DOHH2 (cell line): ENCODE data around the gene NAT14.

Experiments used
- H3F3A ChIP-seq: fragments of 200-600 bp; sonication (generic), shearing (Covaris generic); 2 replicates; pipeline ENCODE4 v1.6.0; 2016; ENCODE audit warnings: antibody characterized with exemption, mild to moderate bottlenecking; ENCODE audit not compliant: control insufficient read depth, insufficient read depth
- H3K27ac ChIP-seq: fragments of 200-600 bp; sonication (generic); 2 replicates; pipeline ENCODE4 v1.5.1; 2014; ENCODE audit warnings: low read depth, mild to moderate bottlenecking, low read length, moderate library complexity
- H3K27me3 ChIP-seq: fragments of 200-600 bp; sonication (generic); 2 replicates; pipeline ENCODE4 v1.6.1; 2014; ENCODE audit warnings: mild to moderate bottlenecking, low read length, mixed read lengths; ENCODE audit not compliant: control insufficient read depth
- H3K36me3 ChIP-seq: fragments of 200-600 bp; sonication (generic); 2 replicates; pipeline ENCODE4 v1.6.1; 2014; ENCODE audit warnings: mild to moderate bottlenecking, low read length, moderate library complexity, mixed read lengths; ENCODE audit not compliant: control insufficient read depth
- H3K4me1 ChIP-seq: fragments of 200-600 bp; sonication (generic); 2 replicates; pipeline ENCODE4 v1.6.1; 2014; ENCODE audit warnings: mild to moderate bottlenecking, low read length, mixed read lengths; ENCODE audit not compliant: control insufficient read depth
- H3K4me2 ChIP-seq: fragments of 200-600 bp; sonication (generic); 2 replicates; pipeline ENCODE4 v1.6.0; 2014; ENCODE audit warnings: mild to moderate bottlenecking, low read length, moderate library complexity
- H3K4me3 ChIP-seq: fragments of 200-600 bp; sonication (generic); 2 replicates; pipeline ENCODE4 v1.5.1; 2014; ENCODE audit warnings: mild to moderate bottlenecking, low read length, mixed read lengths
- H3K79me2 ChIP-seq: fragments of 200-600 bp; sonication (generic); 2 replicates; pipeline ENCODE4 v1.6.1; 2014; ENCODE audit warnings: mild to moderate bottlenecking, low read length, mixed read lengths; ENCODE audit not compliant: control insufficient read depth
- H3K9me2 ChIP-seq: fragments of 200-600 bp; sonication (generic); replicated peaks from 2 replicates; pipeline ENCODE4 v1.6.1; 2014; ENCODE audit warnings: mild to moderate bottlenecking, low read length, mixed read lengths; ENCODE audit not compliant: control insufficient read depth
- H3K9me3 ChIP-seq: fragments of 200-600 bp; sonication (generic); 2 replicates; pipeline ENCODE4 v1.6.1; 2014; ENCODE audit warnings: antibody characterized with exemption, low read length, mixed read lengths; ENCODE audit not compliant: control insufficient read depth, insufficient read depth
- H4K20me1 ChIP-seq: fragments of 200-600 bp; sonication (generic); 2 replicates; pipeline ENCODE4 v1.6.0; 2014; ENCODE audit warnings: low read depth, mild to moderate bottlenecking, antibody characterized with exemption, low read length, moderate library complexity; ENCODE audit not compliant: control insufficient read depth, insufficient read depth
- EZH2phosphoT487 ChIP-seq: fragments of 200-600 bp; sonication (generic); IDR thresholded peaks from 2 replicates; pipeline ENCODE4 v1.6.1; 2017; ENCODE audit warnings: borderline replicate concordance, mild to moderate bottlenecking, antibody characterized with exemption, low read length, moderate library complexity, mixed read lengths
- TF ChIP-seq, protein P1 (sequence below): fragments of 200-600 bp; sonication (generic); IDR thresholded peaks from one replicate; pipeline ENCODE4 v1.5.1; 2014; ENCODE audit warnings: antibody characterized with exemption, mild to moderate bottlenecking, low read depth, low read length; ENCODE audit not compliant: poor library complexity, severe bottlenecking

The NAT14 gene

DNA sequence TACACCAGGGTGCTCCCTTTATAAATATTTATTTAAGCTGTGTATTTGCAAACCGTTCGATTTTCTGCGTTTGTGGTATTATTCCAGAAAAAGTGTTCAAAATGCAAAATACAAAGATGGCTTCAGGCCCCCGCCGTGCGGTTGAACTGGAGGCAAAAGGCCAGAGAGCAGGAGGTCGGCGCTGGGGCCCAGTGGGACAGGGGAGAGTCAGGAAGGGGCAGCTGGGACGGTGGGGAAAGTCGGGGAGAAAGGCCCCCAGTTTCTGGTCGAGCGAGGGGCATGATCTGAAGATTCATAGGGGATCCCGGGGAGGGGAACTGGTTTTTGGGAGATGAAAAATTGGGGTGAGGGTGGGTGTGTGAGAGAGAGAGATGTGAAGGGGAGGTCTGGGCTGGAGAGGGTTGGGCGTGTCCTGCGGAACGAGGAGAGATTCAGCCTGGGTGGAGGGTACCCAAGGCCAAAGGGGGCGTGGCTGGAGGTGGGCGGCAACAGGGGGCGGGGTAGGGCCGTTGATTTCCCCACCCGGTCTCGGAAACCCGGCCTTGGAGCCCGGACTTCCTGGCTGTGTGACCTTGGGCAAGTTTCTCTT, 24.2 kb upstream of the NAT14 start:
- no peak for TF ChIP-seq EZH2phosphoT487
- TF ChIP-seq, protein P1, sequence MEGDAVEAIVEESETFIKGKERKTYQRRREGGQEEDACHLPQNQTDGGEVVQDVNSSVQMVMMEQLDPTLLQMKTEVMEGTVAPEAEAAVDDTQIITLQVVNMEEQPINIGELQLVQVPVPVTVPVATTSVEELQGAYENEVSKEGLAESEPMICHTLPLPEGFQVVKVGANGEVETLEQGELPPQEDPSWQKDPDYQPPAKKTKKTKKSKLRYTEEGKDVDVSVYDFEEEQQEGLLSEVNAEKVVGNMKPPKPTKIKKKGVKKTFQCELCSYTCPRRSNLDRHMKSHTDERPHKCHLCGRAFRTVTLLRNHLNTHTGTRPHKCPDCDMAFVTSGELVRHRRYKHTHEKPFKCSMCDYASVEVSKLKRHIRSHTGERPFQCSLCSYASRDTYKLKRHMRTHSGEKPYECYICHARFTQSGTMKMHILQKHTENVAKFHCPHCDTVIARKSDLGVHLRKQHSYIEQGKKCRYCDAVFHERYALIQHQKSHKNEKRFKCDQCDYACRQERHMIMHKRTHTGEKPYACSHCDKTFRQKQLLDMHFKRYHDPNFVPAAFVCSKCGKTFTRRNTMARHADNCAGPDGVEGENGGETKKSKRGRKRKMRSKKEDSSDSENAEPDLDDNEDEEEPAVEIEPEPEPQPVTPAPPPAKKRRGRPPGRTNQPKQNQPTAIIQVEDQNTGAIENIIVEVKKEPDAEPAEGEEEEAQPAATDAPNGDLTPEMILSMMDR, result no peak
- Histone ChIP-seq H3F3A (peaks cover 11% of the 10 kb centered on the region), H3K27me3 (no peaks in the 10 kb centered on the region), H3K79me2 (peaks cover 16% of the 10 kb centered on the region), H3K27ac (peak overlapping the region; percentile 51), H4K20me1 (0 out of 2 replicates have a peak, but pooled peaks cover 3% of the 10 kb centered on the region), H3K9me3 (no peaks in the 10 kb centered on the region), H3K4me3 (peak overlapping the region; percentile 93), H3K36me3 (no peaks in the 10 kb centered on the region), H3K9me2 (no peaks in the 10 kb centered on the region), H3K4me2 (peak overlapping the region; percentile 98), H3K4me1 (peaks cover 18% of the 10 kb centered on the region)

DNA sequence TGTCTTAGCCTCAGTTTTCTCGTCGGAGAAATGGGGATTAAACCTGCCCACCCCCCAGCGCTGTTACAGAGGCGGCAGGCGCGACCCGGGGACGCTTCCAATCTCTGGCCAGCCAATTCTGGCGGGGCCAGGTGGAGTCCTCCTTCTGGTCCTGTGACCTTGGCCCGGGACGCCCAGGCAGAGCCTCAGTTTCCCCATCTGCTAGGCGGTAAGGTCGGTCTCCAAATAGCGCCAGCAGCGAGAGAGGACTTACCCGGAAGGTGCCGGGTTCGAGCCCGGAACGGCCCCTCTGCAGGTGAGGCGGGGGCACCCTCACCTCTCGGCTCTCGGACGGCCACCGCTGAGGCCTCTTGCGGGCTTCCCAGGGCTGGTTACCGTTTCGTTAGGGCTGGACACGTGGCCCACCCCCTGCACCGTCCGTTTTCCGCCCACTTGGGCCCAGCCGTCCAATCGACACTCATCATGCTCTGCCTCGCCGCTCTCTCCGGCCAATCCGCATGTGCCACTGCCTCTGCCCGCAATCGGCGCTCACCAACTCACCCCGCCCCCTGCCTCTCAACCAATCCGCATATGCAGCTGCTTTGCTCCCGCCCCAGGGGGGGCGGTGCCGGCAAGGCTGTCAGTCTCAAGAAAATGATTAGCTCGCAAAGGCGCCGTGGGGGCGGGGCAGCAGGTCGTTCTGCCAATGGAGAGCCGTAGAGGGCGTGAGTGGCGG, 23.6 kb upstream of the NAT14 start, which contains the start of gene ISOC2:
Gene ISOC2 (minus strand): TSS at position 384 of the 715 bp plus-strand sequence. CDS start 5,156 bp downstream, outside the sequence.
- H3K4me3 ChIP-seq, result peak within 1 kb of the TSS; percentile 93
- H3K27me3 ChIP-seq, result no peaks in the 10 kb centered on the region
- H3F3A ChIP-seq, result peaks cover 11% of the 10 kb centered on the region
- H3K36me3 ChIP-seq, result no peaks in the 10 kb centered on the region
- no peaks in the 10 kb centered on the region for H3K9me2 ChIP-seq
- no peaks in the 10 kb centered on the region for H3K9me3 ChIP-seq
- H4K20me1 ChIP-seq, result 0 out of 2 replicates have a peak, but pooled peaks cover 3% of the 10 kb centered on the region
- H3K4me2 ChIP-seq, result peak within 1 kb of the TSS; percentile 98
- H3K27ac ChIP-seq, result peak within 1 kb of the TSS; percentile 51
- peaks cover 18% of the 10 kb centered on the region for H3K4me1 ChIP-seq
- TF ChIP-seq, protein P1, result no peak
- TF ChIP-seq EZH2phosphoT487, result no peak
- H3K79me2 ChIP-seq, result peaks cover 16% of the 10 kb centered on the region

DNA sequence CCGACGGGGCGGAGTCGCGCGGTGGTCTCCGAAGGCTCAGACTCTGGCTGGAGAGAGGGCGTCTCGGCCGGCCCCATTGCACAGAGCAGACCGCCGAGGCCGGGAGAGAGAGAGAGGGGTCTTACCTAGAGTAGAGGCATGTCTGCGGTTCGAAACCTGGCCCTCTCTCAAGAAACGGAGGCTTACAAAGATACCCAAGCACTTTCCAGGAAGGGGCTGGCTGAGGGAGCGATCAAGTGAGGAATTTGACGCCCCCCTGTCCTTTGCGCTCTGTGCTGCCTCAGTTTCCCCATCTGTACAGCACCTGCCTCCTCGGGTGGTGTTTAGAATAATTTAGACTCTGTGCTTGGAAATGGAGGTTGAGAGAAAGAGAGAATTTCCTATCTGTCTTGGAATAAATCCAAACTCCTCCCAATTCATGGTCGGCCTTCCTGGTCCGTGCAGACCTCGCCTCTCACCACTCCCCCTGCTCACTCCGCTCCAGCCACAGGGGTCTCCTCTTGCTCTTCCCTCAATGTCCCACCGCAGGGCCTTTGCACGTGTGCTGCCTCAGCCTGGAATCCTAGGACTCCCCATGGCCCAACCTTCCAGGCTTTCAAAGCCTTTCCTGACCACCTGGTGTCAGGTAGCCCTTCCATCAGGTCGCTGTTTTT, 22.9 kb upstream of the NAT14 start:
- H3K36me3 ChIP-seq, result no peaks in the 10 kb centered on the region

More for the DNA sequence above, 22.9 kb upstream of the NAT14 start:
- H3K4me1 ChIP-seq, result peaks cover 18% of the 10 kb centered on the region
- no peak overlapping the region for H3K27ac ChIP-seq
- no peaks in the 10 kb centered on the region for H3K9me3 ChIP-seq
- peaks cover 16% of the 10 kb centered on the region for H3K79me2 ChIP-seq
- H3K9me2 ChIP-seq, result no peaks in the 10 kb centered on the region
- H3K4me2 ChIP-seq, result peak overlapping the region; percentile 91
- H4K20me1 ChIP-seq, result 0 out of 2 replicates have a peak, but pooled peaks cover 3% of the 10 kb centered on the region
- H3F3A ChIP-seq, result peaks cover 11% of the 10 kb centered on the region
- H3K27me3 ChIP-seq, result no peaks in the 10 kb centered on the region
- TF ChIP-seq, protein P1, result no peak
- TF ChIP-seq EZH2phosphoT487, result no peak
- H3K4me3 ChIP-seq, result peak overlapping the region; percentile 78
